ENCODE results near the gene KCNJ2.

Gene KCNJ2

DNA sequence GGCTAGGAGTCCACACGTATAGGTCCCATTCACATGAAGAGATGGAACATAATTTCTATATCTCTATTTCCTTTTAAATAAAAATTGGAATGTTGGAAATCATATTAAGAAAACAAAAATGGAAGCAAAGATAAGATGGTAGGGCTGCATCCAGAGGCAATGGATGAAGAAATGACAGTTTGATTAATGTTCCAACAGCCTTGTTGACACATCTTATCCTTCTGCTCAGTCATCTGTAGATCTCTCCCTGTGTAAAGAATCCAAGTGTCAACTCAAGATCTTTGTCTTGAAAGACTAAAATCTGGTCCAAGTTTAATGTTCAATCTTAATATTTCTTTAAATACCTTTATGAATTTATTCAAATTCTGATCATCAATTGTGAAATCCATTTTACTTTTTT, 7.8 kb upstream of the KCNJ2 start:
- DNase-seq: no peak

- DNase-seq: no peak
Measured at GRCh38 chr17:70165383-70165782, 3.9 kb upstream of the KCNJ2 start.

GRCh38 chr17:70166615-70167014, 2.7 kb upstream of the KCNJ2 start:
- DNase-seq: no peak

DNA sequence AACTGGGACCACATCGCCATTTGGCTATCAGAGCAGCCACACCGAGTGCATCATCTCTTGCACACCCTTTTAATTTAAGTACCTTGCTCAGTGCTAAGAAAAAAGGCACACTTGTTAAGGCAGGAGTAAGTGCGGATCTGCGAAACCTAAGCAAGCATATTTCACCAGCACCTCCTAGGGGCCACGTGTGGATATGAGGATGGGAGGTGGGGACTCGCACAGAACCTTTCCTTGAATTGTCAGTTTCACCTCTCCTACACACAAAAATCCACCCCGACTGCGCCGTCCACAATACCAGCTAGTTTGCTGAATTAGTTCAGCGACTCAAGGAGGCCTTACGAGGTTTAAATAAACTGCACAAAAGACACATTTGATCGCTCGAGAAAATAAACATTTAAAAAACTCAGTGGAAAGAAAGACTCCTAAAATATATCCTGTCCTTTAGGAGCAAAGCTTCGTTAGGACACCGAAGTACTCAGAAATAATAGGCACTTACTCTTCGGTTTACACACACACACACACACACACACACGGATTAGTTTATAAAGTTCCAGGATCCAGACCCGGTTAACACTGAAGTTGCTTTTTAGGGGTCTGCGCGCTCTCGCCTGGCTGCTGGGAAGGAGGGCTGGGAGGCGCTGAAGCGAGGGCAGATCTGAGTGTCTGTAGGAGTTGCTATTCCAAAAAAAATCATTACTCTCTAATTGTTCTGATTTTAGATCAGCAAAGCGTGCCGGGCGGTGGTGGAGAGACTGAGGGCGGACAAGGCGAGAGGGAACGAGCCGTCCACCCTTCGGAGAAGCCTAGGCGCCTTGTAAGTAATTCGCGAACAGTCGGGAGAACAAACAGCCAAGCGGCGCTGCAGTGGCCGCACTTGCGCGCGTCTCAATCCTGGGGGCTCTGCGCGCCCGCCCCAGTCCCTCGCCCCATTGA, 1.0 kb upstream of the KCNJ2 start:
- DNase-seq: no peak

DNA sequence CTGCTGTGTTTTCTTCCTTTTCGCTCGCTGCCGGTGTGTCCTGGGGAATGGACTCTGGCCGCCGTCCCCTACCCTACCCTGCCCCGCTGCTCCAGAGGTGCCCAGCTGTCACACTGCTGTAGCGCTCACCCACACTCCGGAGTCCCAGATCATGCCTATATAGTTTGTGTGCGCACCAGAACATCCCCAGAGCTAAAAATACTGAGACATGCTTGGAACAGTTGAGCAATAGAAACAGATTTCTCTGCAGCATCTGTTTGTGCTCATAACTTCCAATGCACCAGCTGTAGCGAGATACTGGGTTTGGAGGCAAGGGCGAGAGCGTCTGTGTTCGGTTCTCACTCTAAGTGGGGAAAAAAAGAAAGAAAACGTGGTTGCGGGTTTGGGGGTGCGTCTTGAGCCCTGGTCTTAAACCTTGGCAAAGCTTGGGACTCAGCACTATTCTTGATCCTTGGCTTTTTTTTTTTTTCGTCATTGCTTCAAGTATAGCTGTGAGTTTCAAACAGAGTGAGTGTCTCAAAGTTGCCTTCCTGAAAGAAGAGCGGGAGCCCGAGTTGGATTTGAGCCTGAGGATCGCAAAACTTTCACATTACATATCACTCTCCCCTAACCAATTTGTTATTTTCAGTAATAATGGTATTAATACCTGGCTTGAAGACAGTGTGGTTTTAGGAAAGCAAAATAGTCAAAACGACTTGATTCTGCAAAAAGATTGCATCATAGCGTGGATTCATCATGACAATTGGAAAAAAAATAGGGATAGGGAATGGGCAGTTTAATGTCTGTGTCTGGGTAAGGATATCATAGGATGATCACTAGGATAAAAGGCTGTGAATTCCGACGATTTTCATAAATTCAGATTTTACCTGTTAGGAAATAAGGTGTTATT, 621 bp downstream of the KCNJ2 start:
- DNase-seq: no peak

DNA sequence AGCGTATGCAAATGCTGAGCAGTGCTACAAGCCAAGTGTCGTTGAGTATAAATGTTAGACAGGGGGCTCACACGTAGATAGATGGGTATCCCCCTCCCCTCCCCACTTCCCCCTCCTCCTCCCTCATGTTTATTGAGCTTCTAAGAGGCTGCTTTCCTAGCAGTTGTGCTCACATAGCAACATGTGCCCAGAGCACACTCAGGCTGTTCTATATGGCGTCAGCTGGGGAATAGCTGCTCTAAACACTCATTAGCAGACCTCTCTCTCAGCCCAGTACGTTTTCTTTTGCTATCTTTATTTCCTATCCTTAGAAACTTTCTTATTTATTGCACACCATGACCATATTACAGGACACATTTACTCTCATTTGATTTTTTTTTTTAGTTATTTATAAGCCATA, 1.8 kb downstream of the KCNJ2 start:
- DNase-seq: no peak

DNA sequence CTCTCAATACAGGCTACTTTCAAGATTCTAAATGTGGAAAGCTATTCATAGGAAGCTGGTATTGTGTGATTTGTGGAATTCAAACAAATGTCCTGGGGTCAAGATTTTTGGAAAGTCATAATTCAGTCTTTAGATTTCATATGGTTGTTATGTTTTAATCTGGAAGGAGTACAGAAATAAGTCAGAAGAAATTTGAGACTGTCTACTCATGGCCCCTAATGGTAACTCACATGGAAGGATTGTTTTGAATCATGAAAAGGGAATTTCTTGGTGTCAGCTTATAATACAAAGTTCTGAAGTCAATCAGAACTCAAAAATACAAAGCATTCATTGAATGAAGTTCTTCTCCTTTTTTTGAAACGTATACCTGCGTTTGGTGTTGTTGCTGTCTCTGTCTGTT, 3.1 kb downstream of the KCNJ2 start:
- no peak for DNase-seq

DNA sequence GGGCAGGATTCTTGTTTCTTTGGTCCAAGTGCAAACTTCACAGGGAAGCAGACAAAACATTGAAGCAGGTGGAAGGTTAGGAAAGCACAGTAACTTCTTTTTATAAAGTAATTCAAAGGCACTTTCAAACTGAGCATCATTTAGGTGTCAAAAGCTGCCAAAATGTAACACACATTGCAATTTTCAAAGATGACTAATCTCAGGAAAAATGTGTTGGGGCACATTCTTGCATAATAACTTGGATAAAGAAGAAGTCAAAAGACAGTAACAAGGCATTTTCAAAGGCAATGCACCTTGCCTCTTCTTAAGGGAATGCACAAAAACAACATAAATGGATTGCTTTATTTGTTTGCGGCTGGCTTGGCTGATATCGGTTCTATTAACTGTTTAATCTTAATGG, 3.6 kb downstream of the KCNJ2 start:
- DNase-seq: no peak

DNA sequence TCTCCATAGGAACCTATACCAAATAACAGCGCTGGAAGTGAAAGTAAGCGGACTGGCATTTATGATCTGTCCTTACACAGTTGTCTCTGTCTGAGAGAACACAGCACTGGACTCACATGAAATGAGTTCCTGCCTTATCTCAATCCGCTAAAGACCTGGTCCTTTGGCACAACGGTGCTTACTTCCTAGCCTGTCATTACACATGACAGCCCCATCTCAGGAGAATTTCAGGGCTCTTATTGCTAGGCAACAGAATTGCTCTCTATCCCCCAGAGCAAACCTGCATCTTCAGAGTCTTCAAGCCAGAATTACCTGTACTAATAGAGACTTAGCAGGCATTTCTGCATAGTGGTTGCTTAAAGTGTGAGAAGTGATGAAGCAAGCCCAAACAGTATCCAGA, 4.3 kb downstream of the KCNJ2 start:
- no peak for DNase-seq

DNA sequence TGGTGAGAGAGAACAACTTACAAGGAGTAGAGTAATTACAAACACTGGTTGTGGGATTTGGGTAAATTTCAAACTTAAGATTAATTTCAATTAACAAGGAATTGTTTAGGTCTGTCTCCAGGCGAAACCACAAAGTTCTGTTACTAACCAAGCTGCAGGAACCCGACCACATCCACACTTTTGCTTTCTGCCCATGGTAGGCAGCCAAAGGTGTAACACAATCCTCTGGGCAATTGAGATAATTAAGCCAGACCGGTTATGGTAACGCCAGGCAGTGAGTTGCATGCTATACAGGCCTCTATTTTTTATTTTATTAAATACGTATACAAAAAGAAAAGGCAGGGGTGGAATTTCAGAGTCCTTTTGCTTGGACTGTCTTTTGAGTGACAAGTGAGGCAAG, 12.0 kb downstream of the KCNJ2 start:
- DNase-seq: no peak

DNA sequence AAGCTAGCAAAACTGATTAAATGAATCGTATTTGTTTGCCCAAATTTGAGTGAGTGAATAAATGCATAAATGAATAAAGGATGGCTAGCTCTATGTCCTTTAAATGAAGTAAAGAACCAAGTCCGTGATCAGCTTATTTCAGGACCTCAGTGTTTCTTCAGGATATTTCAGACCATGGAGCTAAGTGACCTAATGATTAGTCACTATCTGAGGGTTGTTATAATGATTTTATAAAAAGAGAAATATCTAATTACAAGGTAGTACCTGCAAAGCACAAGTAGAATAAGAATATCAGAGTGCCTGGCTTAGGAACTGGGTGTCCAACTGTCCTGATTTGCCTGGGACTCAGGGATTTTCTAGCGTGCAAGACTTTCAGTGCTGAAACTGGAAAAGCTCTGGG, 12.5 kb downstream of the KCNJ2 start:
- DNase-seq: no peak

- DNase-seq: no peak
Measured at GRCh38 chr17:70183508-70183907, 14.2 kb downstream of the KCNJ2 start.

- no peak for DNase-seq
Measured at GRCh38 chr17:70184207-70184606, 14.9 kb downstream of the KCNJ2 start.

GRCh38 chr17:70184770-70185169, 15.4 kb downstream of the KCNJ2 start:
- DNase-seq: no peak

DNA sequence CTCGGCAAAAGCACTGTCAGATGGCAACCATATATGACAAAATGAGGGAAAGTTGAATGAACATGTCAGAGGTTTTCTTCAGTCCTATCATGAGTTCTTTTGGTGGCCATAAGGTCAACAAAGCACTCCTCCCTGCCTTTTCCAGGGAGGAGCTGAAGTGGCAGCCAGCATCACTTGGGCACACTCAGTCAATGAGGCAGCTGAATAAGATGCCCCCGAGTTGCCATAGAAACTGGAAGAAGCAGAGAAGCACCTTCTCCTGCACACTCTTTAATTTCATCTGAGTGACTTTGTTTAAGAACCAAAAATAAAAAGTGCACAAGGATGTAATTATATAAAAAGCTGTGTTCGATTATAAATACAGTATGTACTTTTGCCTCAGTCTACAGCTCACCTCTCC, 16.0 kb downstream of the KCNJ2 start:
- DNase-seq: no peak

- no peak for DNase-seq
Measured at GRCh38 chr17:70187383-70187782, 18.1 kb downstream of the KCNJ2 start.

GRCh38 chr17:70190959-70191805, 21.9 kb downstream of the KCNJ2 start:
- DNase-seq: no peak

- DNase-seq: no peak
Measured at GRCh38 chr17:70195091-70195490, 25.8 kb downstream of the KCNJ2 start.

DNA sequence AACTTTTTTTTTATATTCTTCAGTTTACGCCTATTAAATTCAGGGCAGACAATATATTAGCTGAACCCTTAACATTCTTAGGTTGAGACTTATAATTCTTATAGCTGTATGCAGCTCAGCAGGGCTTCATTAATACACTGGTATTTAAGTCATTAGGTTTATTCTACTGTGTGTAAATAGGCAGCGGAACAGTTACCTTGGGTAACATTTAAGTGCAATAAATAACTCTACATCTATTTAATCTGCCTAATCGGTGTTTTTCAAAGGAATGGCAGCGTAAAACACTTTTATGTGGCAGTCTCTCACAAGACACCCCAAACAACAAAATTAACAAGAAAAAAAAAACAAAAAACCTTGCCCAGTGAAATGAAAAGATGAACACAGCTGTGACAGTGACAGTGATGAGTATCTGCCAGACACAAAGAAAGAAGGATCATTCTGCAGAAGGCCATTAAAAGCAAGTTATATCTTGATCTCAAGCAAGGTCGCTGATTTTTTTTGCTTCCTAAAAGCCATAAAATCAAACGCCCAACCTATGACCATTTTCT, 32.6 kb downstream of the KCNJ2 start:
- no peak for DNase-seq

DNA sequence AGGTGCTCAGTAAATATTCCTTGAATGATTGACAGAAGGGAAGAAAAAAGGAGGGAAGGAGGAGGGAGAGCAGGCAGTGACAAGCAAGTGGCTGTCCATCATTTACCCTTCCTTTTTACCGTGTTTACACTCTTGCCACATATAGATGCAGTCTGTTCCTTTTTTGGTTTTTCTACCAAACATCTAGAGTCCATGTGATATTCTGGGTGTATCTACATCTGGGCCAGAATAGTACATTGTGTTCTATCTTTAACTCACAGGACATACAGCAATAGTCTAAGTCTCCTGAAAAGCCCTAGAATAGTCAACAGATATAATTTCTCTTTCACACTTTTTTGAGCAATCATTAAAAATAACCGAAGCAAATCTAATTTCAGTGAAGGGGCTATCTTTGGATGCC, 33.5 kb downstream of the KCNJ2 start:
- DNase-seq: no peak

DNA sequence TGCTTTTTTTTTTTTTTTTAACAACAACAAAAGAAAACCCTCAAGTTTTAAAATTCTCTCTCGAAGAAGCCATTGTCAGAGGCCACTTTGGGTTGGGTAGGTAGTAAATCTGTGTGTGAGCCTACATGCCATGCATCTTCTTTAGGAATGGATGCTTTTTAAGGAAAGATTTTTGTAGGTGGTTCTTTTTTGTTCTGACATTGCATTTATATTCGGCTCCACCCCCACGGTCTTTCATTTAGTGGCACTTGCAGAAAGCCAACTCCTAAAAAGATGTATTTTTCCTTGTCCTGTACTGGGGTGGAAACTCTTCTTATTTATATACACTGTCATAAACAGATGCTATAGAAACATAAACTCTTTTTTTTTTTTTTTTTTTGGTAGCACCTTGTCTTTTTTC, 35.1 kb downstream of the KCNJ2 start:
- DNase-seq: no peak

DNA sequence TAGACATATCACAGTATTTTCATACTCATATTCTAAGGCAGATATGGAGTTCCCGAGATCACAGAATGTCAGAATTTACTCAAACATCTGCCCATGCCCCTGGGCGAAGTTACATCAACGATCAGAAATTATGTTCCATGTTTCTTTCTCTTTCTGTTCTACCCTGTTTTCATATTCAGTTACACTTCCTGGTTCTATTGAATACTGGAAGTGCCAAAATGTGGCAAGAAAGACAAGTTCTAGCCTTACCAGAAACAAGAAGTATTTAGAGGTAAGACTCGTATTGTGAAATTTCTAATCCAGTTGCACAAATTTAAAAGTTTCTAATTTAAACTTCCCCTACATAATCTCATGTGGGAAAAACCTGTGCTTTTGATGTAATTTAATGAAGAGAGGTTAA, 36.1 kb downstream of the KCNJ2 start:
- DNase-seq: no peak
